GM21447 (cell line): Measurements from ENCODE around the gene CCDC12.
A peak's percentile ranks its signal among the peaks of the same experiment; 100 is the strongest.

Experiments
- ATAC-seq: cut with Tn5 transposase; IDR thresholded peaks from one replicate; pipeline ENCODE4 v1.9.1; 2021; ENCODE audit not compliant: unreplicated experiment

CCDC12 gene

GRCh38 chr3:46878781-46879436 lies 97.6 kb downstream of the CCDC12 start:
- ATAC-seq, result peak; percentile 57

GRCh38 chr3:46877406-46878125 lies 99.0 kb downstream of the CCDC12 start, which contains the start of gene PTH1R:
PTH1R (plus strand) TSS chr3:46877721; CDS start chr3:46883560, 5,839 bp downstream.
- ATAC-seq, result no peak

- no peak for ATAC-seq
Observed at GRCh38 chr3:46876313-46877300, 99.9 kb downstream of the CCDC12 start.

GRCh38 chr3:46875560-46875959 lies 101.0 kb downstream of the CCDC12 start:
- ATAC-seq, result no peak

- ATAC-seq, result no peak
Observed at GRCh38 chr3:46874430-46874829, 102.1 kb downstream of the CCDC12 start.

GRCh38 chr3:46873521-46873920 lies 103.0 kb downstream of the CCDC12 start:
- ATAC-seq, result no peak
